NCI-H187 (cell line): ENCODE data around the gene ADORA2B.
"Not testable (repeated sequence)": the region's sequence is repeated elsewhere in the genome, so short reads cannot be mapped to it uniquely, and the experiment has no call there.

Source experiments
- DNase-seq, 2 experiments: peaks; one replicate each; lab custom pipeline; 2025; lab: John Stamatoyannopoulos, UW

The ADORA2B gene

GRCh38 chr17:15922586-15922985 is 22.3 kb upstream of the ADORA2B start:
- DNase-seq = no peak

- no peak for DNase-seq
These were observed 18.7 kb upstream of the ADORA2B start for GRCh38 chr17:15926039-15926740.

DNA sequence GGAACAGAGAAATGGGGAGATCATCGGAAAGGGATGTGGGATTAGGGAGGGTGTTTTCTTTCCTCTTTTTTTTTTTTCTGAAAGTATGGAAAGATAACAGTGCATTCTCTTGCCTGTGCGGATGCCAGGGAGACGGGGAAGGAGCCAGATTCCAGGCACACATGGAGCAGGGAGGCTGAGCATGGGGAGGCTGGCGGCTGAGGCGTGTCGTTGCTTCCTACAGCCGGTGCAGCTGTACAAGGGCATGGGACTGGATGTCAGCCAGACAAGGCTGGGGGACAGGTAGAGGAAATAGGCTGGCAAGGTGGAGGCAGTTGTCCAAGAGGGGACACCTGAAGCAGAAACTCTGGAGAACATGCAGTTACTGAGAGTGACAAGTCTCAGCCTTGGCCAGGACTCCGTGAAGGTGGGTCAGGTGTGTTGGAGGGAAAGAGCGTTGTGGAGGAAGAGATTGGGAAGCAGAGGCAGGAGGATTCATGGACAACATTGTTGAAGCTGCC is 16.6 kb upstream of the ADORA2B start:
- DNase-seq = no peak

DNA sequence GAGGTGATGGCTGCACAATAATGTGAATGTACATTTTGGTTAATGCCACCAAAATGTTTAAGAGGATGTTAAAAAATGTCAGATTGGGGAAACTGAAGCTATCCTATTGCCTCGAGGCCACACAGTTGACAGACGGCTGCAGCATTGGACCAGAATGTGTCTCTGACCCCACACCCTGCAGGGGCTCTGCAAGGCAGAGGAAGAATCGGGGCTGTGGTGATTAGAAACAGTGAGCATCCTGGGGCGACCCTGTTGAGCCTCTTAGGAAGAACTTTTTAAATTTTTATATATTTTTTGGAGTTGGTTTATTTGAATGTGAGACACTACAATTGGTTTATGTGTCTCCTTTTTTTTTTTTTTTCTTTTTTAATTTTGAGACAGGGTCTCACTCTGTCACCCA is 15.0 kb upstream of the ADORA2B start:
- DNase-seq = no peak

GRCh38 chr17:15930426-15930825 is 14.5 kb upstream of the ADORA2B start:
- no peak for DNase-seq

DNA sequence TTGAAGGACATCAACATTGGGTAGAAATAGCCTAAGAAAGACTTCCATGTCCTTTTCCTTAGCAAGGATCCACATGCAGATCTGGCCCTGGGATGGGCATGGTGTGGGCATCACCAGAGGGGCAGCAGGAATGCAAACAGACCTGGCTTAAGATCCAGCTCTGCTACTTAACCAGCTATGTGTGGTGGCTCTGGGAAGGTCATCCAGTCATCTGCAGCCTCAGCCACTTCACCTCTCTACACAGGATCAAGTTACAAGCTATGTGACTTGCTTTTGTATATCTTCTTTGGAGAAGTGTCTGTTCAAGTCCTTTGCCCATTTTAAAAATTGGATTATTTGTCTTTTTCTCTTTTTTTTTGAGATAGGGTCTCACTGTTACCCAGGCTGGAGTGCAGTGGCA is 13.5 kb upstream of the ADORA2B start:
- DNase-seq = no peak

DNA sequence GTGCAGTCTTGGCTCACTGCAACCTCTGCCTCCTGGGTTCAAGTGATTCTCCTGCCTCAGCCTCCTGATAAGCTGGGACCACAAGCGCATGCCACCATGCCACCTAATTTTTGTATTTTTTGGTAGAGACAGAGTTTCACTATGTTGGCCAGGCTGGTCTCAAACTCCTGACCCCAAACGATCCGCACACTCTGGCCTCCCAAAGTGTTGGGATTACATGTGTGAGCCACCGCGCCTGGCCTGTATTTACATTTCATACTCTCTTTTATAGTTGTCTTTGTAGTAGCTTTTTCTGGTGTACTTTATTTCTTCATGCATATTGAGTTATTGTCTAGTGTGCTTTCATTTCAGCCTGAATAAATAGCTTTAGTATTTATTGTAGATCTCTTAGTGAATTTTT is 10.1 kb upstream of the ADORA2B start:
- no peak for DNase-seq

DNA sequence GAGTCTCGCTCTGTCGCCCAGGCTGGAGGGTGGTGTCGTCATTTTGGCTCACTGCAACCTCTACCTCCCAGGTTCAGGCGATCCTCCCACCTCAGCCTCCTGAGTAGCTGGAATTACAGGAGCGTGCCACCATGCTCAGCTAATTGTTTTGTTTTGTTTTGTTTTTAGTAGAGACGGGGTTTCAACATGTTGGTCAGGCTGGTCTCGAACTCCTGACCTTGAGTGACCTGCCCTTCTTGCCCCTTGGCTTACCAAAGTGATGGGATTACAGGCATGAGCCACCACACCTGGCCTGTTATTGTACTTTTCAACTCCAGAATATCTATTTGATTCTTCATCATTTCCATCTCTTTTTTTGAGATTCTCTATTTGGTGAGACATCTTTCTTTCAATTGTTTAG is 9.0 kb upstream of the ADORA2B start:
- DNase-seq = no peak

DNA sequence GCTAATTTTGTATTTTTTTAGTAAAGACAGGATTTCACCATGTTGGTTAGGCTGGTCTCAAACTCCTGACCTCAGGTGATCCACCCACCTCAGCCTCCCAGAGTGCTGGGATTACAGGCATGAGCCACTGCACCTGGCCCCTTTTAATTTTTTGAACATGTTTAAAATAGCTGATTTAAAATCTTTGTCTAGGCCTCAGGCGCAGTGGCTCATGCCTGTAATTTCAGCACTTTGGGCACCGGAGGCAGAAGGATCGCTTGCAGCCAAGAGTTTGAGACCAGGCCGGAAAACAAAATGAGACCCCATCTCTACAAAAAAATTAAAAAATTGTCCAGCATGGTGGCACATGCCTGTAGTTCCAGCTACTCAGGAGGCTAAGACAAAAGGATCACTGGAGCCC is 8.4 kb upstream of the ADORA2B start:
- not testable (repeated sequence) for DNase-seq

- DNase-seq = no peak
These were observed 3.1 kb upstream of the ADORA2B start for GRCh38 chr17:15941781-15942180.

DNA sequence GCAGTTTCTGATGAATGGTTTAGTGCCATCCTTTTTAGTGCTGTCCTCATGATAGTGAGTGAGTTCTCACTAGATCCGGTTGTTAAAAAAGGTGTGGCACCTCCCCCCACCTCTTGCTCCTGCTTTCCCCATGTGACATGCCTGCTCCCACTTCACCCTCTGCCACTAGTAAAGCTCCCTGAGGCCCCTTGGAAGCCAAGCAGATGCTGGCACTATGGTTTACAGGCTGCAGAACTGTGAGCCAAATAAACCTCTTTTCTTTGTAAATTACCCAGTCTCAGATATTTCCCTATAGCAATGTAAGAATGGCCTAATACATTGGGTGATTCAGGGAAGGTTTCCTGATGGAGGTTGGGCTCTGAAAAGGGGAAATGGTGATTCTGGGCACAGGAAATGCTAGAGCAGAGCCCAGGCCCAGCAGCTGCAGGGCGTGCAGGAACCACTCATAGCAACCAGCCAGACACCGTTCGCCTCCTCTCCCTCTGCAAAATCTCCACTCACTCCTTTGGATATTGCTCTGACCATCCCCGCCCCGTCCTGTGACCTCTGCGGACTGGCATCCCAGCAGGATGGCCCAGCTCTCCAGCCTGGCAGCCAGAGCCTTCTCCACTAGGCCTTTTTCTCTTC is 2.6 kb upstream of the ADORA2B start:
- DNase-seq = no peak

DNA sequence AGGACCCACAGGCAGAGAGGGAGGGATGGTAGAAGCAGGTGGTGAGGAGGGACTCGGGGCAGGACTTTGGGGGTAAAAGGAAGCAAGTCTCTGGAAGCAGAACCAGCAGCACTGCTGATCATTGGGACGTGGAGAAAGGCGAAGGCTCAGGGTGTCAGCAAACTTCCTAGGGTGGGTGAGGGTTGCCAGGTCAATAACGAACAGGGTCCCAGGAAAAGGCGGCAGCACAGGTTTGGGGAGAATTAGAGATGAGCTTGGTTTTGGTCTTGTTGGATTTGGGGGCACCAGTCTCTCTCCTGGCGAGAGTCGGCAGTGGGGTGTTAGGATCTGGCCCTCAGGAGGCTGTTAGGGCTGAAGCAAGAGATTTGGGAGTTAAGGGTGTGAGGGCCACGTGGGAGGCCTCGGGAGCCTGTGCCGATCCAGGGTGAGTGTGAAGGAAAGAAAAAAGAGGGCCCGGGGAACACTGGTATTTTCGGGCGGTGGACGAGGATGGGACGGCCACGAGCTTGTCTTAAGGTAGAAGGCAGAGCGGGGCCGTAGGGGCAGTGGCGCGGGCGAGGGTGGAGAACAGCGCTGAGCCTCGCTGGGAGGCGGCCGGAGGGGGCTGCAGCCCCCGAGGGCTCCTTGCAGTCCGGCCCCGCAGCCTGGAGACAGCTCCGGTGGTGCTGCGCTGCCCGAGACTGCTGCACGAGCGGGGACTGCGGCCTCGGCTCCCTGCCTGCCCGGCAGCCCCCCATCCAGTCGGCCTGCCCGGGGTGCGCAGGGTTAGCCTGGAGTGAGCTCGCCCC is 765 bp upstream of the ADORA2B start:
- no peak for DNase-seq

- DNase-seq = no peak
These were observed 729 bp downstream of the ADORA2B start for GRCh38 chr17:15945527-15946191.

- no peak for DNase-seq
These were observed 1.7 kb downstream of the ADORA2B start for GRCh38 chr17:15946611-15947120.

GRCh38 chr17:15947271-15947670 is 2.3 kb downstream of the ADORA2B start:
- no peak for DNase-seq

DNA sequence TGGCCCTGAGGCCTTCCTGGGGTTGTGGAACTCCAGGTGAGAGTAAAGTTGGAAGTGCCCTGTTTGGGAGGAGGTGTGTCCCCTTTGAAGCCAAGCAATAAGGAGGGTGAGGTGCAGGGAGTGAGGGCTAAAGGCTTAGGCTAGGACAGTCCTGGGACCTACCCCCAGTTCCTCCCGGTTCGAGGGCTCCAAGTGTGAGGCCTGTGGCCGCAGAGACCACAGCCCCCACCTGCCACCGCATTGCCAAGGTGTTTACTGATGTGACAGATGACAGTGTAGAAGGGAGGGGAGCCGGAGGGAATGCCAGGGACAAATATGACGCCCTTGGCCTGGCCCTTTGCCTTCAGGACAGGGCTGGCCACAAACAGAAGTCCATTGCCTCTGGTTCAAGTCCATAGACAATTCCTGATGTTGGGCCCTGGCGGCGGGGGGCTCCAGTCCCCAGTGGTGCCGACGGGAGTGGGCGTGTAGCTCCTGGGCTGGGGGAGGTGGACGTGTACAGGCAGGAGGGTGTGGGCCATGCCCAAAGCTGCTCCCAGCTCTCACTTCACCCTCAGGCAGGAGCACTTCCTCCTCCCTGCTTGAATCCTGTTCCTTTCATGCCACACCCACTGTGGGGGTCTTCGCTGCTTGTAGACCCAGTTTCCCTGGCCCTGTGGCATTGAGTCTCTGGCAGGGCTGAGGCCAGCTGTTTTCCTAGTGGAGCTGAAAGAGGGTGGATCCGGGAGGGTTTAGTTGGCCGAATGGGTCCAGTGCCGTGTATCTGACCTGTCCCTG is 3.2 kb downstream of the ADORA2B start:
- no peak for DNase-seq

GRCh38 chr17:15951368-15952047 is 6.6 kb downstream of the ADORA2B start:
- no peak for DNase-seq

- no peak for DNase-seq
These were observed 7.2 kb downstream of the ADORA2B start for GRCh38 chr17:15952048-15952532.

GRCh38 chr17:15952916-15953790 is 8.2 kb downstream of the ADORA2B start:
- no peak for DNase-seq

DNA sequence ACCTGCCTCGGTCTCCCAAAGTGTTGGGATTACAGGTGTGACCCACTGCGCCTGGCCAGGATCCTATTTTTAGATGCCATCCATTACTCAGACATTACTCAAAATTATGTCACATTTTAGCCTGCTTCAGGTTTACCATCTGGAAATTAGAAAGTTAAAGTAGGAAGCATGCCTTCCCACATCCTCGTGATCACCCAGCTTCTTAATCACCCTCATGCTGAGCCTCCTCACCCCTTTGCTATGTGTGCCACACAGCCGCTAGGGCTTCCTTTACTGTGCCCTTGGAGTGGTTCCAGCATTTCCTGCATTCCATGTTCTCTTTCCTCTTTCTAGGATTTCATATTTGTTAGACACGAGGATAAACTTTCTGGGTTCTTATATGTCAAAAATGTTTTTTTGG is 9.3 kb downstream of the ADORA2B start:
- no peak for DNase-seq
